GM21737 (cell line): ENCODE measurements around the gene C4BPB.

Source experiments
- ATAC-seq: cut with Tn5 transposase; IDR thresholded peaks from one replicate; pipeline ENCODE4 v1.9.1; 2021; ENCODE audit warnings: mild to moderate bottlenecking, moderate library complexity; ENCODE audit not compliant: unreplicated experiment

C4BPB gene

GRCh38 chr1:207139616-207140015, 51.0 kb downstream of the C4BPB start:
- no peak for ATAC-seq

- no peak for ATAC-seq
Observed at GRCh38 chr1:207140536-207140935, 51.9 kb downstream of the C4BPB start.

- ATAC-seq: no peak
Observed at GRCh38 chr1:207145401-207146058, 56.9 kb downstream of the C4BPB start.
